Endothelial cell of umbilical vein (primary cell): ENCODE measurements around the gene EXOC6B. TPM values are rescaled to one million over a fixed set of nuclear protein-coding genes. Genes with fewer than 3 reads are reported as not detected.

Source experiments
- BruUV-seq: library from RNA; stranded (reverse); fragments of 400-500 nt; replicated peaks from 2 replicates; lab custom pipeline; 2021; lab: Mats Ljungman, UMichigan
- CTCF ChIA-PET: fragments of 300-600, 350-600 bp; sonication (Branson Sonifier 250); formaldehyde crosslinking; loops from one replicate; lab custom pipeline; 2021; ENCODE audit warnings: antibody characterized with exemption, inconsistent platforms; lab: Charles Lee
- POLR2A ChIA-PET: fragments of 300-600, 350-600 bp; sonication (Branson Sonifier 250); formaldehyde crosslinking; loops from one replicate; lab custom pipeline; 2021; ENCODE audit warnings: antibody characterized with exemption, inconsistent platforms; lab: Charles Lee
- DNase-seq: peaks from one replicate; pipeline ENCODE4 v3.0.0-alpha.2; 2011; ENCODE audit warnings: low read depth, low spot score
- FAIRE-seq: peaks from 2 replicates; lab custom pipeline; 2011; peaks lifted over from hg19 to GRCh38; lab: Jason Lieb, UNC
- H2AFZ ChIP-seq: 2 replicates; pipeline ENCODE4 v1.6.0; 2012; ENCODE audit warnings: low read depth, low read length, control low read depth, inconsistent platforms
- H3K27ac ChIP-seq: 2 replicates; pipeline ENCODE4 v1.5.1; 2011; ENCODE audit warnings: low read depth, mild to moderate bottlenecking, control low read depth, low read length, moderate library complexity; ENCODE audit not compliant: insufficient read depth
- H3K27me3 ChIP-seq, 2 experiments: 2 replicates each; pipeline versions ENCODE4 v1.6.0 to v1.6.1; 2011; ENCODE audit warnings: low read length in 2 of 2, mixed read lengths in 1 of 2; ENCODE audit not compliant: control insufficient read depth in 2 of 2, insufficient read depth in 2 of 2
- H3K36me3 ChIP-seq, 2 experiments: 2 replicates in 1 of 2; 3 replicates in 1 of 2; pipeline ENCODE4 v1.5.1; 2011; ENCODE audit warnings: low read length in 2 of 2, mild to moderate bottlenecking in 1 of 2, moderate library complexity in 1 of 2; ENCODE audit not compliant: control insufficient read depth in 2 of 2, insufficient read depth in 2 of 2; ENCODE audit errors: extremely low read depth in 1 of 2
- H3K4me1 ChIP-seq: 3 replicates; pipeline ENCODE4 v1.5.1; 2011; ENCODE audit warnings: mild to moderate bottlenecking, low read length; ENCODE audit not compliant: control insufficient read depth, insufficient read depth; ENCODE audit errors: extremely low read depth
- H3K4me2 ChIP-seq: 2 replicates; pipeline ENCODE4 v1.6.1; 2011; ENCODE audit warnings: low read length, control low read depth, mixed read lengths; ENCODE audit not compliant: insufficient read depth
- H3K4me3 ChIP-seq, 3 experiments: fragments of 200-600 bp in 1 of 3; sonication (generic), shearing (Covaris generic) in 1 of 3; replicated peaks in 1 of 3; 2 replicates each; pipeline ENCODE4 v1.5.1; 2011 to 2016; ENCODE audit warnings: control low read depth in 3 of 3, low read length in 3 of 3, mild to moderate bottlenecking in 2 of 3, inconsistent platforms in 1 of 3, low read depth in 1 of 3, moderate library complexity in 1 of 3; ENCODE audit not compliant: insufficient read depth in 1 of 3
- H3K79me2 ChIP-seq: 2 replicates; pipeline ENCODE4 v1.6.0; 2012; ENCODE audit warnings: low read length, inconsistent platforms; ENCODE audit not compliant: control insufficient read depth, insufficient read depth
- H3K9ac ChIP-seq: replicated peaks from 2 replicates; pipeline ENCODE3; 2011; ENCODE audit warnings: low read length, control low read depth; ENCODE audit not compliant: insufficient read depth; ENCODE audit errors: extremely low read depth
- H3K9me1 ChIP-seq: replicated peaks from 3 replicates; pipeline ENCODE4 v1.6.0; 2011; ENCODE audit warnings: mild to moderate bottlenecking, low read length; ENCODE audit not compliant: control insufficient read depth, insufficient read depth; ENCODE audit errors: extremely low read depth
- H3K9me3 ChIP-seq: replicated peaks from 2 replicates; pipeline ENCODE4 v1.5.1; 2012; ENCODE audit warnings: low read length, inconsistent platforms; ENCODE audit not compliant: control insufficient read depth, insufficient read depth
- H4K20me1 ChIP-seq: replicated peaks from 2 replicates; pipeline ENCODE3; 2011; ENCODE audit warnings: mild to moderate bottlenecking, low read length; ENCODE audit not compliant: control insufficient read depth, insufficient read depth; ENCODE audit errors: extremely low read depth
- CTCF ChIP-seq, 2 donors: IDR thresholded peaks; 1 replicate in 1 of 2; 2 replicates in 1 of 2; pipeline ENCODE4 v1.5.1; 2011; ENCODE audit warnings: low read length in 2 of 2, mild to moderate bottlenecking in 2 of 2, moderate library complexity in 2 of 2, control low read depth in 1 of 2, inconsistent platforms in 1 of 2, low read depth in 1 of 2; ENCODE audit not compliant: insufficient read depth in 1 of 2; ENCODE audit errors: extremely low read depth in 1 of 2
- EZH2 ChIP-seq: IDR thresholded peaks from 2 replicates; pipeline ENCODE4 v1.6.1; 2012; ENCODE audit warnings: borderline replicate concordance, low read depth, mild to moderate bottlenecking, moderate library complexity, low read length, inconsistent platforms; ENCODE audit not compliant: severe bottlenecking
- FOS ChIP-seq: IDR thresholded peaks from 2 replicates; pipeline ENCODE4 v1.6.1; 2011; ENCODE audit warnings: mild to moderate bottlenecking, low read length, moderate library complexity, borderline replicate concordance; ENCODE audit not compliant: insufficient read depth
- GATA2 ChIP-seq: IDR thresholded peaks from 2 replicates; pipeline ENCODE4 v1.7.0; 2011; ENCODE audit warnings: low read depth, mild to moderate bottlenecking, moderate library complexity, mixed read lengths, low read length; ENCODE audit not compliant: insufficient read length, insufficient read depth
- JUN ChIP-seq: IDR thresholded peaks from 2 replicates; pipeline ENCODE4 v1.6.1; 2011; ENCODE audit warnings: borderline replicate concordance, low read depth; ENCODE audit not compliant: insufficient read length, insufficient read depth
- MAX ChIP-seq: IDR thresholded peaks from 2 replicates; pipeline ENCODE4 v1.6.1; 2011; ENCODE audit not compliant: insufficient read depth, insufficient read length
- MYC ChIP-seq: IDR thresholded peaks from one replicate; pipeline ENCODE4 v1.6.1; 2011; ENCODE audit warnings: mild to moderate bottlenecking, low read depth, low read length
- POLR2A ChIP-seq: IDR thresholded peaks from 2 replicates; pipeline ENCODE4 v1.6.1; 2012; ENCODE audit warnings: low read depth, mild to moderate bottlenecking, control low read depth, low read length
- POLR2AphosphoS5 ChIP-seq: IDR thresholded peaks from 2 replicates; pipeline ENCODE4 v1.6.1; 2012; ENCODE audit warnings: low read depth, mild to moderate bottlenecking, control low read depth, low read length, moderate library complexity; ENCODE audit not compliant: insufficient read depth
- dilution Hi-C: fragments of 300-500 bp; cut with MboI; formaldehyde crosslinking; loops from one replicate; pipeline ENCODE4 v1.15.0; 2019; ENCODE audit warnings: low sequenced_read_pairs; ENCODE audit not compliant: extremely low pct_ligation_motif_present
- intact Hi-C: fragments of 100-400 bp; cut with micrococcal nuclease; formaldehyde crosslinking; loops from one replicate; pipeline ENCODE4 v1.10.0; 2022
- polyA plus RNA-seq, 4 experiments: library from polyadenylated mRNA; depleted of rRNA in 3 of 4; stranded (reverse) in 3 of 4; unstranded in 1 of 4; fragments of >200 nt; gene quantifications; 2 replicates each; pipeline versions ENCODE4 v1.2.1 to v1.2.3, GENCODE V29; 2011 to 2012; ENCODE audit warnings: missing spikeins in 1 of 4
- total RNA-seq: library from RNA; stranded (reverse); gene quantifications from 2 replicates; pipeline ENCODE4 v1.2.3, GENCODE V29; 2021

The EXOC6B gene
- total and polyA plus RNA-seq, 2 donors (not counting 3 experiments of a cell fraction or from before 2014, with no cell fraction given) = 10.8 to 34.8 TPM

GRCh38 chr2:72638600-72639211 lies 187.1 kb downstream of the EXOC6B start:
- H3K9me3 ChIP-seq = no peaks in the 10 kb centered on the region
- ChIA-PET POLR2A (no interaction called here), CTCF (no interaction called here)
- H3K27me3 ChIP-seq = no peaks in the 10 kb centered on the region
- no peak overlapping the region for H3K27ac ChIP-seq
- no peaks in the 10 kb centered on the region for H3K36me3 ChIP-seq
- H3K9me1 ChIP-seq = no peaks in the 10 kb centered on the region
- dilution Hi-C loops (no loop called here), intact Hi-C loops (no loop called here)
- H3K4me3 ChIP-seq = no peak overlapping the region
- no peak for FAIRE-seq
- H3K9ac ChIP-seq = no peak overlapping the region
- no peak for TF ChIP-seq POLR2A
- no peak for TF ChIP-seq MYC
- TF ChIP-seq EZH2 = no peak
- no peak for TF ChIP-seq POLR2AphosphoS5
- TF ChIP-seq MAX = no peak
- no peak for TF ChIP-seq GATA2
- TF ChIP-seq FOS = no peak
- no peak for TF ChIP-seq CTCF (IDR thresholded peaks at IDR 0.05; ENCODE audit: extremely low read depth in 1 of 2, insufficient read depth in 1 of 2, low read depth in 1 of 2, low read length in 2 of 2)
- TF ChIP-seq JUN = no peak
- BruUV-seq = no TSS peak
- H4K20me1 ChIP-seq = no peaks in the 10 kb centered on the region
- no peaks in the 10 kb centered on the region for H3K79me2 ChIP-seq
- no peak overlapping the region for H3K4me2 ChIP-seq
- DNase-seq = no peak
- no peak overlapping the region for H2AFZ ChIP-seq
- H3K4me1 ChIP-seq = no peaks in the 10 kb centered on the region
